Endothelial cell (in vitro differentiated cells): ENCODE results near the gene STON1. TPM values are rescaled to one million over a fixed set of nuclear protein-coding genes. Genes with fewer than 3 reads are reported as not detected.

Experiments used
- DNase-seq: peaks from one replicate; pipeline ENCODE4 v3.0.0; 2021; ENCODE audit warnings: low spot score
- H3K27ac Mint-ChIP-seq: one replicate; pipeline ENCODE4 v1.8.0; 2021; ENCODE audit warnings: mixed read lengths, inconsistent platforms; ENCODE audit not compliant: unreplicated experiment
- H3K27me3 Mint-ChIP-seq: one replicate; pipeline ENCODE4 v1.8.0; 2021; ENCODE audit warnings: mild to moderate bottlenecking, moderate library complexity, mixed read lengths, inconsistent platforms; ENCODE audit not compliant: unreplicated experiment
- H3K36me3 Mint-ChIP-seq: one replicate; pipeline ENCODE4 v1.8.0; 2021; ENCODE audit warnings: mild to moderate bottlenecking, low read depth, mixed read lengths, inconsistent platforms; ENCODE audit not compliant: unreplicated experiment
- H3K4me1 Mint-ChIP-seq: one replicate; pipeline ENCODE4 v1.8.0; 2021; ENCODE audit warnings: mild to moderate bottlenecking, mixed read lengths, inconsistent platforms; ENCODE audit not compliant: unreplicated experiment
- H3K4me3 Mint-ChIP-seq: one replicate; pipeline ENCODE4 v1.8.0; 2021; ENCODE audit warnings: mild to moderate bottlenecking, mixed read lengths, inconsistent platforms; ENCODE audit not compliant: unreplicated experiment
- H3K9me3 Mint-ChIP-seq: one replicate; pipeline ENCODE4 v1.8.0; 2021; ENCODE audit warnings: mixed read lengths, inconsistent platforms; ENCODE audit not compliant: unreplicated experiment
- CTCF ChIP-seq: fragments of 200-600 bp; sonication (generic); IDR thresholded peaks from one replicate; pipeline ENCODE4 v1.5.0; 2021; ENCODE audit warnings: antibody characterized with exemption; ENCODE audit not compliant: unreplicated experiment
- total RNA-seq: library from RNA; stranded (reverse); fragmentation: NEBNext Ultra II Directional; extraction: Animal tissue kit (Norgen Biotek cat#: 25700); gene quantifications from one replicate; pipeline ENCODE4 v1.2.1, GENCODE V29; 2021; ENCODE audit not compliant: unreplicated experiment

STON1 gene
- total RNA-seq, 1 donor from 2014 or later = 3.1 TPM

- Mint-ChIP-seq H3K4me1 (peaks cover 8% of the 10 kb centered on the region), H3K36me3 (no peaks in the 10 kb centered on the region), H3K27me3 (peaks cover 8% of the 10 kb centered on the region), H3K27ac (no peak overlapping the region), H3K9me3 (no peaks in the 10 kb centered on the region), H3K4me3 (no peak overlapping the region)
- DNase-seq = peak; percentile 7
- no peak for TF ChIP-seq CTCF
Measured at GRCh38 chr2:48531141-48531648, 1.2 kb downstream of the STON1 start.

DNA sequence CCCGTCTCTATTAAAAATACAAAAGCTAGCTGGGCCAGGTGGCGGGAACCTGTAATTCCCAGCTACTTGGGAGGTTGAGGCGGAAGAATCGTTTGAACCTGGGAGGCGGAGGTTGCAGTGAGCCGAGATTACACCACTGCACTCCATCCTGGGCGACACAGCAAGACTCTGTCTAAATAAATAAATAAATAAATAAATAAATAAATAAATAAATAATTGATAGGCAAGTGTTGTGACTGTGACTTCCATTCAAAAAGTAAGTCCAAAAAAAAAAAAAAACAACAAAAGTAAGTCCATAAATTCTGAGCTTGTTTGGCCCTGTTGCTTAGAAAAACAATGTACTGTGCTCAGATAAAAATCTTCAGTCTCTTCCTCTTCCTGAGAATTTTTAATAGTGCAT lies 2.2 kb downstream of the STON1 start:
- TF ChIP-seq CTCF = no peak
- no peaks in the 10 kb centered on the region for H3K36me3 Mint-ChIP-seq
- peaks cover 9% of the 10 kb centered on the region for H3K27me3 Mint-ChIP-seq
- H3K9me3 Mint-ChIP-seq = no peaks in the 10 kb centered on the region
- no peak overlapping the region for H3K27ac Mint-ChIP-seq
- no peak overlapping the region for H3K4me3 Mint-ChIP-seq
- no peak for DNase-seq
- H3K4me1 Mint-ChIP-seq = peaks cover 8% of the 10 kb centered on the region

GRCh38 chr2:48532824-48533223 lies 2.9 kb downstream of the STON1 start:
- H3K4me3 Mint-ChIP-seq = no peak overlapping the region
- no peaks in the 10 kb centered on the region for H3K9me3 Mint-ChIP-seq
- TF ChIP-seq CTCF = no peak
- H3K36me3 Mint-ChIP-seq = no peaks in the 10 kb centered on the region
- H3K4me1 Mint-ChIP-seq = peaks cover 8% of the 10 kb centered on the region
- DNase-seq = no peak
- peaks cover 10% of the 10 kb centered on the region for H3K27me3 Mint-ChIP-seq
- no peak overlapping the region for H3K27ac Mint-ChIP-seq

- Mint-ChIP-seq H3K27ac (no peak overlapping the region), H3K27me3 (peaks cover 6% of the 10 kb centered on the region), H3K4me3 (no peak overlapping the region), H3K4me1 (peaks cover 8% of the 10 kb centered on the region), H3K9me3 (no peaks in the 10 kb centered on the region), H3K36me3 (no peaks in the 10 kb centered on the region)
- DNase-seq = no peak
- no peak for TF ChIP-seq CTCF
Measured at GRCh38 chr2:48534781-48535180, 4.8 kb downstream of the STON1 start.

DNA sequence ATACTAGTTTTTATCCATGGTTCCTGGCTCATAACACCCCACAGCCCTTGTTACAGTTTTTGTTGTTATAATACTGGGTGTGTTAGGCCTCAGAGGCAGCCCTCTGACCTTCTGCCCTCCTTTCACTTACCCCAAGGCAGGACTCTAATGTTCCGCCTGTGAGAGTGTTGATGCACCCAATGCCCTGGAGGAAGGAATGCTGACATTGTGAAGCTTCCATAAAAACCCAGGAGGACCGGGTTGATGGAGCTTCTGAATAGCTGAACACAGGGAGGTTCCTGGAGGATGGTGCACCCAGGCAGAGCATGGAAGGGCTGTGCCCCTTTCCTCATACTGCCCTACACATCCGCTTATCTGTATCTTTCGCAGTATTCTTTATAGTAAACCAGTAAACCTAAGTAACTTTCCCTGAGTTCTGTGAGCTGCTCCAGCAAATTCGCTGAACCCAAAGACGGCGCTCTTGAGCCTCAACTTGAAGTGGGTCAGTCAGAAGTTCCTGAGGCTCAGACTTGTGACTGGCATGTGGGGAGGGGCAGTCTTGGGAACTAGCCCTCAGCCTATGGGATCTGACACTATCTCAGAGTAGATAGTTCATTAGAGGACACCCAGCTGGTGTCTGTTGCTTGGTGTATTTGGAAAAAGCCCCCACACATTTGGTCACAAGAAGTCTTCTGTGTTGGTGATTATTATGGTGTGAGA lies 10.4 kb downstream of the STON1 start:
- Mint-ChIP-seq H3K36me3 (no peaks in the 10 kb centered on the region), H3K4me3 (no peak overlapping the region), H3K27ac (no peak overlapping the region), H3K4me1 (no peaks in the 10 kb centered on the region), H3K27me3 (peaks cover 2% of the 10 kb centered on the region), H3K9me3 (no peaks in the 10 kb centered on the region)
- no peak for TF ChIP-seq CTCF
- no peak for DNase-seq
